ENCODE data around the gene GDAP1L1. TPM values are rescaled to one million over a fixed set of nuclear protein-coding genes. Genes with fewer than 3 reads are reported as not detected.
A peak's percentile ranks its signal among the peaks of the same experiment; 100 is the strongest.
"Not testable (repeated sequence)": the region's sequence is repeated elsewhere in the genome, so short reads cannot be mapped to it uniquely, and the experiment has no call there.

The GDAP1L1 gene
- total RNA-seq, 4 donors from 2014 or later, result not detected

- in situ Hi-C loops (cut with MboI; ENCODE audit: low pct_ligation_motif_present in 1 of 4, low pct_unique_long_range_greater_than_20kb in 1 of 4, low sequenced_read_pairs in 3 of 4) (loop anchor here in 2 of 4 donors (10.0 to 25.0 kb wide), 2 partner anchors 105 to 208 kb away; partner anchors contain the start of gene OSER1 (in 2 of the 2)), intact Hi-C loops (cut with DNase I; ENCODE audit: low total_unique reads) (no loop called here)
- Histone ChIP-seq H3K27me3 (no peaks in the 10 kb centered on the region), H3K27ac (no peak overlapping the region), H3K4me1 (peaks cover 0 to 9% (median 8%) of the 10 kb centered on the region in 4 donors), H3K36me3 (no peaks in the 10 kb centered on the region), H3K4me3 (no peak overlapping the region), H3K9me3 (no peaks in the 10 kb centered on the region)
- WGBS, 2 donors (ENCODE audit: low coverage in 1 of 2), result 83 to 89% methylated on average over 2 of the region's 2 CpGs
- DNase-seq, result no peak
- TF ChIP-seq EP300 (IDR thresholded peaks at IDR 0.05; ENCODE audit: low read depth), result no peak
- no peak for TF ChIP-seq POLR2A (IDR thresholded peaks at IDR 0.05)
- no peak for TF ChIP-seq POLR2AphosphoS5 (IDR thresholded peaks at IDR 0.05)
- TF ChIP-seq CTCF (IDR thresholded peaks at IDR 0.05), result no peak
Observed at GRCh38 chr20:44319839-44320422, 72.8 kb downstream of the GDAP1L1 start.

GRCh38 chr20:44324343-44324742, 77.2 kb downstream of the GDAP1L1 start:
- intact Hi-C loops (cut with DNase I; ENCODE audit: low total_unique reads) (no loop called here), in situ Hi-C loops (cut with MboI; ENCODE audit: low pct_ligation_motif_present in 1 of 4, low pct_unique_long_range_greater_than_20kb in 1 of 4, low sequenced_read_pairs in 3 of 4) (loop anchor here in 1 of 4 donors (25.0 kb wide), 1 partner anchor 212 kb away; no protein-coding TSS in a partner anchor)
- Histone ChIP-seq H3K9me3 (no peaks in the 10 kb centered on the region), H3K27ac (peak overlapping the region; percentile 58 to 72 (median 65)), H3K36me3 (no peaks in the 10 kb centered on the region), H3K27me3 (peaks cover 17% of the 10 kb centered on the region), H3K4me3 (no peak overlapping the region), H3K4me1 (peaks cover 0 to 19% (median 17%) of the 10 kb centered on the region in 4 donors)
- TF ChIP-seq CTCF (IDR thresholded peaks at IDR 0.05) (peak in 1 of 5 experiments; percentile 8), POLR2AphosphoS5 (IDR thresholded peaks at IDR 0.05) (peak in 2 of 3 donors; percentile 29 to 71), EP300 (IDR thresholded peaks at IDR 0.05; ENCODE audit: low read depth) (no peak), POLR2A (IDR thresholded peaks at IDR 0.05) (no peak)
- DNase-seq, result peak; percentile 78
- 23% methylated on average over 1 of the region's 1 CpG; no CpG with 5 or more reads in 1 of the 2 donors for WGBS, 2 donors (ENCODE audit: low coverage in 1 of 2)

- Histone ChIP-seq H3K4me3 (peak overlapping the region; percentile 8 to 45 (median 36)), H3K27ac (peak overlapping the region in 3 of 4 donors; percentile 0 to 48 (median 21)), H3K27me3 (peaks cover 17% of the 10 kb centered on the region), H3K9me3 (no peaks in the 10 kb centered on the region), H3K4me1 (peaks cover 0 to 19% (median 17%) of the 10 kb centered on the region in 4 donors), H3K36me3 (no peaks in the 10 kb centered on the region)
- TF ChIP-seq CTCF (IDR thresholded peaks at IDR 0.05), result peak in 1 of 5 experiments; percentile 4
- TF ChIP-seq EP300 (IDR thresholded peaks at IDR 0.05; ENCODE audit: low read depth), result no peak
- 14 to 90% methylated on average over 4 to 38 of the region's 50 CpGs for WGBS, 2 donors (ENCODE audit: low coverage in 1 of 2)
- no peak for DNase-seq
- intact Hi-C loops (cut with DNase I; ENCODE audit: low total_unique reads) (no loop called here), in situ Hi-C loops (cut with MboI; ENCODE audit: low pct_ligation_motif_present in 1 of 4, low pct_unique_long_range_greater_than_20kb in 1 of 4, low sequenced_read_pairs in 3 of 4) (no loop called here)
Observed at GRCh38 chr20:44326391-44327159, 79.5 kb downstream of the GDAP1L1 start.

- DNase-seq; H3K4me3 ChIP-seq; H3K9me3 ChIP-seq; in situ Hi-C loops (cut with MboI; ENCODE audit: low pct_ligation_motif_present in 1 of 4, low pct_unique_long_range_greater_than_20kb in 1 of 4, low sequenced_read_pairs in 3 of 4); H3K27ac ChIP-seq; intact Hi-C loops (cut with DNase I; ENCODE audit: low total_unique reads); H3K36me3 ChIP-seq: not testable (repeated sequence)
- Histone ChIP-seq H3K4me1 (peaks cover 0 to 19% (median 17%) of the 10 kb centered on the region in 4 donors), H3K27me3 (peaks cover 17% of the 10 kb centered on the region)
- 60 to 87% methylated on average over 1 to 7 of the region's 7 CpGs for WGBS, 2 donors (ENCODE audit: low coverage in 1 of 2)
Observed at GRCh38 chr20:44327748-44328147, 80.6 kb downstream of the GDAP1L1 start.

All from transverse colon (tissue), 4 donors.